ENCODE measurements around the gene GJC1. TPM values are rescaled to one million over a fixed set of nuclear protein-coding genes. Genes with fewer than 3 reads are reported as not detected.

Gene GJC1
- total RNA-seq, 4 donors from 2014 or later: 2.1 to 9.2 (median 4.6) TPM

GRCh38 chr17:44804302-44805089 lies 25.6 kb downstream of the GJC1 start:
- Histone ChIP-seq H3K36me3 (no peaks in the 10 kb centered on the region), H3K27me3 (no peaks in the 10 kb centered on the region), H3K4me3 (no peak overlapping the region), H3K4me1 (no peaks in the 10 kb centered on the region), H3K27ac (no peak overlapping the region), H3K9me3 (no peaks in the 10 kb centered on the region)
- no peak for DNase-seq
- no peak for ATAC-seq
- in situ Hi-C loops (cut with MboI; ENCODE audit: low sequenced_read_pairs in 4 of 4) (no loop called here), intact Hi-C loops (cut with DNase I; ENCODE audit: low total_unique reads) (no loop called here)
- TF ChIP-seq POLR2A (IDR thresholded peaks at IDR 0.05) (no peak), CTCF (IDR thresholded peaks at IDR 0.05 in 4 of 5, conservative IDR thresholded peaks at IDR 0.05 in 1 of 5) (no peak)

- in situ Hi-C loops (cut with MboI; ENCODE audit: low sequenced_read_pairs in 4 of 4) (no loop called here), intact Hi-C loops (cut with DNase I; ENCODE audit: low total_unique reads) (no loop called here)
- no peaks in the 10 kb centered on the region for H3K27me3 ChIP-seq
- no peak overlapping the region for H3K27ac ChIP-seq
- DNase-seq (no peak), ATAC-seq (no peak)
- no peaks in the 10 kb centered on the region for H3K9me3 ChIP-seq
- H3K4me1 ChIP-seq: no peaks in the 10 kb centered on the region
- H3K36me3 ChIP-seq: no peaks in the 10 kb centered on the region
- H3K4me3 ChIP-seq: no peak overlapping the region
- TF ChIP-seq CTCF (IDR thresholded peaks at IDR 0.05 in 4 of 5, conservative IDR thresholded peaks at IDR 0.05 in 1 of 5) (no peak), POLR2A (IDR thresholded peaks at IDR 0.05) (no peak)
These were observed 28.2 kb downstream of the GJC1 start for GRCh38 chr17:44801880-44802279.

- no peaks in the 10 kb centered on the region for H3K36me3 ChIP-seq
- peak overlapping the region in 1 of 4 donors; percentile 28 for H3K27ac ChIP-seq
- ATAC-seq (no peak), DNase-seq (no peak)
- H3K4me3 ChIP-seq: no peak overlapping the region
- in situ Hi-C loops (cut with MboI; ENCODE audit: low sequenced_read_pairs in 4 of 4): loop anchor here in 1 of 4 donors (25.0 kb wide), 1 partner anchor 214 kb away; no protein-coding TSS in a partner anchor
- no peak for TF ChIP-seq POLR2A (IDR thresholded peaks at IDR 0.05)
- TF ChIP-seq CTCF (IDR thresholded peaks at IDR 0.05 in 4 of 5, conservative IDR thresholded peaks at IDR 0.05 in 1 of 5): no peak
- H3K9me3 ChIP-seq: no peaks in the 10 kb centered on the region
- intact Hi-C loops (cut with DNase I; ENCODE audit: low total_unique reads): no loop called here
- peaks cover 12 to 14% of the 10 kb centered on the region in 2 donors for H3K4me1 ChIP-seq
- H3K27me3 ChIP-seq: no peaks in the 10 kb centered on the region
These were observed 31.7 kb downstream of the GJC1 start for GRCh38 chr17:44798356-44798755.

GRCh38 chr17:44797802-44798201 lies 32.3 kb downstream of the GJC1 start:
- ATAC-seq (no peak), DNase-seq (no peak)
- H3K4me1 ChIP-seq: peaks cover 12 to 14% of the 10 kb centered on the region in 2 donors
- TF ChIP-seq POLR2A (IDR thresholded peaks at IDR 0.05) (no peak), CTCF (IDR thresholded peaks at IDR 0.05 in 4 of 5, conservative IDR thresholded peaks at IDR 0.05 in 1 of 5) (no peak)
- H3K27ac ChIP-seq: peak overlapping the region in 1 of 4 donors; percentile 46
- no peak overlapping the region for H3K4me3 ChIP-seq
- no peaks in the 10 kb centered on the region for H3K9me3 ChIP-seq
- H3K27me3 ChIP-seq: no peaks in the 10 kb centered on the region
- H3K36me3 ChIP-seq: no peaks in the 10 kb centered on the region
- intact Hi-C loops (cut with DNase I; ENCODE audit: low total_unique reads) (no loop called here), in situ Hi-C loops (cut with MboI; ENCODE audit: low sequenced_read_pairs in 4 of 4) (loop anchor here in 1 of 4 donors (25.0 kb wide), 1 partner anchor 214 kb away; no protein-coding TSS in a partner anchor)

Data from gastrocnemius medialis (tissue), 4 donors.